Measurements from ENCODE around the gene MLYCD. TPM values are rescaled to one million over a fixed set of nuclear protein-coding genes. Genes with fewer than 3 reads are reported as not detected.
"Not testable (repeated sequence)": the region's sequence is repeated elsewhere in the genome, so short reads cannot be mapped to it uniquely, and the experiment has no call there.

MLYCD gene
- total RNA-seq, 2 experiments from 2014 or later = 2.0 to 2.3 TPM

- peaks cover 11% of the 10 kb centered on the region for H3K4me1 Mint-ChIP-seq (ENCODE audit: low read depth)
- intact Hi-C loops (cut with micrococcal nuclease) = no loop called here
Measured at GRCh38 chr16:83948914-83949723, 50.2 kb downstream of the MLYCD start.

DNA sequence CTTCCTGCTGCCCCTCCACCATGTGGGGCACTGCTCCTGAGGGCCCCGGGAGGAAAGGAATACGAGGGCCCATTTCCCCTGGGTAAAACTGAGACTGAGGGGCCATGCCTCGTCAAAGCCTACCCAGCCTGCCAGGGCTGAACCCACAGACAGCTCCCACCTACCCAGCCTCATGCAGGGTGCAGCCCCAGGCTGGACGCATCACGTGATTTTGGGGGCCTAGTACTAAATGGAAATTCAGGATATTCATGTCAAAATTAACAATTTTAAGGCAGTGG is 50.7 kb downstream of the MLYCD start:
- peaks cover 10% of the 10 kb centered on the region for H3K27me3 Mint-ChIP-seq (ENCODE audit: low read depth)

More at GRCh38 chr16:83948914-83949723, 50.2 kb downstream of the MLYCD start:
- no peaks in the 10 kb centered on the region for H3K36me3 Mint-ChIP-seq (ENCODE audit: low read depth)
- H3K9me3 Mint-ChIP-seq = no peaks in the 10 kb centered on the region
- H3K27ac Mint-ChIP-seq = no peak overlapping the region
- CTCF ChIA-PET = interaction anchor here (0.6 kb wide), 1 partner anchor 238 kb away, joined by 3 read pairs; the partner anchor contains the start of gene TAF1C
- no peak overlapping the region for H3K4me3 Mint-ChIP-seq
- H3K27me3 Mint-ChIP-seq (ENCODE audit: low read depth) = peaks cover 4% of the 10 kb centered on the region
- no peak for DNase-seq

DNA sequence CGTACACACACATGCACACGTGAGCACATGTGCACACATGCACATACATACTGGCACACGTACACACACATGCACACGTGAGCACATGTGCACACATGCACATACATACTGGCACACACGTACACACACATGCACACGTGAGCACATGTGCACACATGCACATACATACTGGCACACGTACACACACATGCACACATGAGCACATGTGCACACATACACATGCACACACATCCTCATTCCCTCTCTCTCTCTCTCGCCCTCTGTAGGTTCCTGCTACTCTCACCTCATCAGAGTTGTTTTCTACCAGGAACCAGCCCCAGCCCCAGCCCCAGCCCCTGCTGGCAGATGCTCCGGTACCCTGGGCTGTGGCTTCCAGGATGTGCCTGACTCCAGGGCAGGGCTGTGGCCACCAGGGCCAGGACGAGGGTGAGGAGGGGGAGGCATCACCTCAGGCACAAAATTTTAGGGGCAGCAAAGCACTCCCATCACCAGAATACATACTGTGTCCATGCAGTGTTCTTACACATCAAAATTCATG is 52.0 kb downstream of the MLYCD start:
- intact Hi-C loops (cut with micrococcal nuclease) = loop anchor here (10.0 kb wide), 1 partner anchor 784 kb away; no protein-coding TSS in a partner anchor
- peaks cover 16% of the 10 kb centered on the region for H3K4me1 Mint-ChIP-seq (ENCODE audit: low read depth)
- H3K36me3 Mint-ChIP-seq (ENCODE audit: low read depth); H3K4me3 Mint-ChIP-seq; CTCF ChIA-PET; H3K9me3 Mint-ChIP-seq; DNase-seq; H3K27ac Mint-ChIP-seq: not testable (repeated sequence)
- peaks cover 22% of the 10 kb centered on the region for H3K27me3 Mint-ChIP-seq (ENCODE audit: low read depth)

More for the DNA sequence above, 50.7 kb downstream of the MLYCD start:
- Mint-ChIP-seq H3K4me3 (no peak overlapping the region), H3K27ac (no peak overlapping the region), H3K4me1 (ENCODE audit: low read depth) (peaks cover 16% of the 10 kb centered on the region), H3K9me3 (no peaks in the 10 kb centered on the region), H3K36me3 (ENCODE audit: low read depth) (no peaks in the 10 kb centered on the region)
- DNase-seq = no peak
- intact Hi-C loops (cut with micrococcal nuclease) = loop anchor here (10.0 kb wide), 1 partner anchor 785 kb away; no protein-coding TSS in a partner anchor
- CTCF ChIA-PET = interaction anchor here (0.6 kb wide), 1 partner anchor 238 kb away, joined by 3 read pairs; the partner anchor contains the start of gene TAF1C

DNA sequence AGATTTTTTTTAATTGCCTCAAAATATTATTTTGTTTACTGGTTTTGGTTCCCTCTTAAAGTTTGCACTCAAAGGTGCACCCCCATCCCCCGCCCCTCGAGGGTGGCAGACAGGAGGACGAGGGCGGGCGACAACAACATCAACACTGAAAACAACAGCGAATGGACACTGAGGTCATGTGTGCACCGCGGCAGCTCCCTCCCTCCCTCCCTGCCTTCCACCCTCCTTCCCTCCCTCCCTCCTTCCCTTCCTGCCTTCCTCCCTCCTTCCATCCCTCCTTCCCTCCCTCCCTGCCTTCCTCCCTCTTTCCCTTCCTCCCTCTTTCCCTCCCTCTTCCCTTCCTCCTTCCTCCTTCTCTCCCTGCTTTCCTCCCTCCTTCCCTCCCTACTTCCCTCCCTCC is 52.6 kb downstream of the MLYCD start:
- no peak overlapping the region for H3K4me3 Mint-ChIP-seq
- H3K9me3 Mint-ChIP-seq = no peaks in the 10 kb centered on the region
- intact Hi-C loops (cut with micrococcal nuclease) = loop anchor here (10.0 kb wide), 1 partner anchor 783 kb away; no protein-coding TSS in a partner anchor
- H3K36me3 Mint-ChIP-seq (ENCODE audit: low read depth) = no peaks in the 10 kb centered on the region
- H3K27ac Mint-ChIP-seq = no peak overlapping the region
- peaks cover 16% of the 10 kb centered on the region for H3K4me1 Mint-ChIP-seq (ENCODE audit: low read depth)
- DNase-seq = no peak
- H3K27me3 Mint-ChIP-seq (ENCODE audit: low read depth) = peaks cover 25% of the 10 kb centered on the region
- CTCF ChIA-PET = no interaction called here

GRCh38 chr16:83952587-83952939 is 53.6 kb downstream of the MLYCD start:
- H3K36me3 Mint-ChIP-seq (ENCODE audit: low read depth) = no peaks in the 10 kb centered on the region
- no peak overlapping the region for H3K4me3 Mint-ChIP-seq
- H3K27me3 Mint-ChIP-seq (ENCODE audit: low read depth) = peaks cover 28% of the 10 kb centered on the region
- no peaks in the 10 kb centered on the region for H3K9me3 Mint-ChIP-seq
- peaks cover 16% of the 10 kb centered on the region for H3K4me1 Mint-ChIP-seq (ENCODE audit: low read depth)
- CTCF ChIA-PET = interaction anchor here (7.6 kb wide), 1 partner anchor 114 kb away, joined by 90 read pairs; no protein-coding TSS in a partner anchor
- no peak overlapping the region for H3K27ac Mint-ChIP-seq
- intact Hi-C loops (cut with micrococcal nuclease) = loop anchor here (2.0 to 10.0 kb wide), 3 partner anchors 54 to 782 kb away; partner anchors contain the start of gene MLYCD
- no peak for DNase-seq

DNA sequence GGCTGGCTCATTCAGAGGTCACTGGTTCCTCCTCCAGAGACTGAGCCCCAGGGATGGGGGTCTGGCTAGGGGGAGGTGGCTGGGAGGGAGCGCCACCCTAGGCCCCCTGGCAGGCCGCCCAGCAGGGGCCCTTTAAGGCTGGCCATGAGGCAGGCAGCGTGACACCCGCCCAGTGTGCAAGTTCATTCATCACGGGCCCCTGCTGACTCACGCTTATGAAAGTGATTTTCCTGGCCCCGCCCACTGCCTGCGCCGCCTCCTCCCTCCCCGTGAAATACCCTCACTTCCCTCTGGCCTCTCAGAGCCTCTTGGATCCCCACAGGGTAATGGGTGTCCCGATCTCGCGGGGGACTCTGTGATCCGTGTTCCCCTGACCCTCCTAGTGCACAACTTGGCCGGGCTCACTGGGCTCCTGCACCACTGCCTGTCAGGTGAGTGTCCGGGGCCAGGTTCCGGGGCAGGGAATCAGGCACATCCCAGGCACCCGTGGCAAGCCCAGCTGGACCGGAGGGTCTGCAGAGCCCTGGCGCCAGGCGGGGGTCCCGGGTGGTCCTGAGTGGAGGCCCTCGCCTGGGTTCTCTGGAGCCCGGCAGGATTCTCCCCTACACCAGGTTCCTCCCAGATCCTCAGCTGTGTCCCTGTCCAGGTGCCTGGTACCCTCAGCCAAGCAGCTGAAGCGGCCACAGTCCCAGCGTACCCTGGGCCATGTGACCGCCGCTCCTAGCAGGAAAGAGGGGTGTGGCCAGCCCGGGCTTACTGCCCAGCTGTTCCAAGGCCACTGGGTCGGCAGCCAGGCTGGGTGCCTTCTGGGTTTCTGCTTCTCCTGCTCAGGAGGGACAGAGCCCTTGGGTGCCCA is 54.3 kb downstream of the MLYCD start, which contains the start of gene OSGIN1:
TSS of gene OSGIN1 (plus strand) at position 301 of the 856 bp plus-strand sequence. CDS start 4,432 bp downstream, outside the sequence.
- H3K36me3 Mint-ChIP-seq (ENCODE audit: low read depth) = no peaks in the 10 kb centered on the region
- no peak within 1 kb of the TSS for H3K27ac Mint-ChIP-seq
- peaks cover 16% of the 10 kb centered on the region for H3K4me1 Mint-ChIP-seq (ENCODE audit: low read depth)
- H3K9me3 Mint-ChIP-seq = no peaks in the 10 kb centered on the region
- peaks cover 28% of the 10 kb centered on the region for H3K27me3 Mint-ChIP-seq (ENCODE audit: low read depth)
- CTCF ChIA-PET = interaction anchor here (0.9 to 7.6 kb wide), 6 partner anchors 24 to 203 kb away, joined by 3 to 90 read pairs (median 4); no protein-coding TSS in a partner anchor
- intact Hi-C loops (cut with micrococcal nuclease) = loop anchor here (1.0 to 10.0 kb wide), 4 partner anchors 27 to 782 kb away; partner anchors contain the start of gene MLYCD
- peak; percentile 95 for DNase-seq
- peak within 1 kb of the TSS; percentile 62 for H3K4me3 Mint-ChIP-seq

DNA sequence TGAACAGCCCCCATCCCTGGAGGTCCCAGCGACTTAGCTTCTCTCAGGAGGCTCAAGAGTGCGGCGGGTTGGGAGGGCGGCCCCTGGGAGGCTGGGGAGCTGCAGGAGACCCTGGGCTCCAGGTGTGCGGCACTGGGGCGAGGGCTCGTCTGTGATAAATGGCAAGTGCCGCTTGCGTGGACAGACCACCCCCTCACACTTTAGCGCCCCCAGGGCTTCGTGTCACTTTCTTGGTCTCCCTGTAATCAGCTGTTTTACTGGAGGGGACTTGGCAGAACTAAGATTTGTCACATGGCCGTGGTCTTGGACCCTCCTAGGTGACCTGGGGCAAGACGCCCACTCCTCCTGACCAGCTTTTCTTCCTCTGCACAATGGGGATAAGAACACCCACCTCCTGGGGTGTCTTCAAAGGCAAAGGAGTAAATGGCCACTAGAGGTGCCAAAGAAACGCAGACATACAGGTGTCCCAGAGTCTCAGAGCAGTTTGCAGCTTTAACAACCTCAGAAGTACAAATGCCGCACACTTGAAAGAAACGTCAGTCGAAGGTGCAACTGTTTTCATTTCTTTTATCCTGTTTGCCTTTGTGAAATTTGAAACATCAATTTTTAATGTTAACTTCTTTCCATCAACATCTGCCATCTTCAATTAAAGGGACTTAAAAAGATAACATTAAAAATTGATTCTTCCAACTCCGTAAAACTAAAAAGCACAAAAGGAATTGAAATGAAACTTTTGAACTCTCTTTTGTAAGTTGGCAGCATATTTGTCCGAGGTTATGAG is 55.1 kb downstream of the MLYCD start:
- DNase-seq = peak; percentile 31
- Mint-ChIP-seq H3K27me3 (ENCODE audit: low read depth) (peaks cover 28% of the 10 kb centered on the region), H3K4me3 (peak overlapping the region; percentile 62), H3K9me3 (no peaks in the 10 kb centered on the region), H3K27ac (no peak overlapping the region), H3K4me1 (ENCODE audit: low read depth) (peaks cover 16% of the 10 kb centered on the region), H3K36me3 (ENCODE audit: low read depth) (no peaks in the 10 kb centered on the region)
- CTCF ChIA-PET = interaction anchor here (0.8 to 7.6 kb wide), 8 partner anchors 11 to 222 kb away, joined by 3 to 90 read pairs (median 3); no protein-coding TSS in a partner anchor
- intact Hi-C loops (cut with micrococcal nuclease) = loop anchor here (1.0 to 10.0 kb wide), 5 partner anchors 28 to 781 kb away; partner anchors contain the start of gene MLYCD

- H3K36me3 Mint-ChIP-seq (ENCODE audit: low read depth) = no peaks in the 10 kb centered on the region
- peaks cover 16% of the 10 kb centered on the region for H3K4me1 Mint-ChIP-seq (ENCODE audit: low read depth)
- no peak for DNase-seq
- H3K27ac Mint-ChIP-seq = no peak overlapping the region
- peaks cover 28% of the 10 kb centered on the region for H3K27me3 Mint-ChIP-seq (ENCODE audit: low read depth)
- intact Hi-C loops (cut with micrococcal nuclease) = loop anchor here (2.0 to 10.0 kb wide), 2 partner anchors 552 to 780 kb away; no protein-coding TSS in a partner anchor
- CTCF ChIA-PET = interaction anchor here (0.8 to 7.6 kb wide), 4 partner anchors 12 to 221 kb away, joined by 3 to 90 read pairs (median 4); no protein-coding TSS in a partner anchor
- H3K4me3 Mint-ChIP-seq = no peak overlapping the region
- no peaks in the 10 kb centered on the region for H3K9me3 Mint-ChIP-seq
Measured at GRCh38 chr16:83954577-83955016, 55.7 kb downstream of the MLYCD start.

DNA sequence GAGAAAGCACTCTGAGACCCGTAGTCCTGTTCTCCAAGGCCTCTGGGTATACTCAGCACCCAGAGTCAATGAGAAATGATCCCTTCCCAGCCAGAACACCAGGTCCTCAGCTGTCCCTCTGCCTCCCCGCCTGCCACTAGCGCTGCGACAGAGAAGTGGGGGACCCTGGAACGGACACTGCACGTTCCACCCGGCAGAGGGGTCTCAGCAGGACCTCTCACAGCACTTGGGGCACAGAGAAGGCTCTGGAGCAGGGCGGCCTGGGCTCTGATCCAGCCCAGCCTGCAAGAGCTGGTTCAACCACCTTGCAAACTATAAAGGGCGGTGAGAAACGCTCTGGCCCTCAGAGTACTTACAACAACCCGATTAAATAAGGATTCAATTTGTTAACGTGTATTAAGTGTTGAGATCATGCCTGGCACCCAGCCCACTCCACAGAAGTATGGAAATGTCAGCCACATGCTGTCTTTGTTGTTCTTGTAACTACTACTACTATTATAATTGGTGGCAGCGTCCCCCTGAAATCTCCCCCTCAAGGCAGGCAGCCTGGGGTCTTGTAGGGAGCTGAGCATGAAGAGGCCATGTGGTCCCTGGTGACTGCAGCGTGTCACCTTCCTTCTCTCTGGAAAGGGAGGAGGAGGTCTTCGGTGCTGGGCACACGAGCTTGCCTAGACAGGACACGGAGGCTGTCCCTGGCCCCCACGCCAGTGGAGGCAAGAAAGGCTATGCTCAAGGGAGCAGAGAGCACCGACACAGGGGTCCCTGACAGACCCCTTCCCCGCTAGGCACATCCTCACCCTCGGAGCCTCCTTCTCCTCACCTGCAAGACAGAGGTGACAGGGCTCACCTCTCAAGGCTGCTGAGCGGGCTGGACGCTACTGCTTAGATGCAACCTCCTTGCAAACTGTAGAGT is 56.6 kb downstream of the MLYCD start:
- intact Hi-C loops (cut with micrococcal nuclease) = loop anchor here (1.0 to 10.0 kb wide), 4 partner anchors 110 to 779 kb away; no protein-coding TSS in a partner anchor
- Mint-ChIP-seq H3K27ac (no peak overlapping the region), H3K4me3 (no peak overlapping the region), H3K36me3 (ENCODE audit: low read depth) (no peaks in the 10 kb centered on the region), H3K4me1 (ENCODE audit: low read depth) (peaks cover 16% of the 10 kb centered on the region), H3K27me3 (ENCODE audit: low read depth) (peaks cover 28% of the 10 kb centered on the region), H3K9me3 (no peaks in the 10 kb centered on the region)
- DNase-seq = no peak
- CTCF ChIA-PET = interaction anchor here (1.2 to 7.6 kb wide), 5 partner anchors 22 to 220 kb away, joined by 3 to 90 read pairs (median 4); no protein-coding TSS in a partner anchor

Data from activated naive CD4-positive, alpha-beta T cell treated with anti-CD3 and anti-CD28 coated beads for 36 hours (primary cell).